Caki2 (cell line): Measurements from ENCODE around the gene ZNF853. TPM values are rescaled to one million over a fixed set of nuclear protein-coding genes. Genes with fewer than 3 reads are reported as not detected.
"Not testable (repeated sequence)": the region's sequence is repeated elsewhere in the genome, so short reads cannot be mapped to it uniquely, and the experiment has no call there.

Experiments
- DNase-seq: peaks from one replicate; pipeline ENCODE4 v3.0.0-alpha.2; 2015; ENCODE audit warnings: low read depth
- in situ Hi-C: cut with HindIII; loops from 2 replicates; pipeline ENCODE4 v1.10.0; 2016; ENCODE audit warnings: low sequenced_read_pairs, low pct_unique_long_range_greater_than_20kb, mixed read lengths
- total RNA-seq: library from RNA; depleted of rRNA; stranded (reverse); fragments of >200 nt; shearing (Covaris generic); gene quantifications from 2 replicates; pipeline ENCODE4 v1.2.3, GENCODE V29; 2014; ENCODE audit warnings: low replicate concordance

Gene ZNF853
- total RNA-seq, 1 experiment from 2014 or later: not detected

DNA sequence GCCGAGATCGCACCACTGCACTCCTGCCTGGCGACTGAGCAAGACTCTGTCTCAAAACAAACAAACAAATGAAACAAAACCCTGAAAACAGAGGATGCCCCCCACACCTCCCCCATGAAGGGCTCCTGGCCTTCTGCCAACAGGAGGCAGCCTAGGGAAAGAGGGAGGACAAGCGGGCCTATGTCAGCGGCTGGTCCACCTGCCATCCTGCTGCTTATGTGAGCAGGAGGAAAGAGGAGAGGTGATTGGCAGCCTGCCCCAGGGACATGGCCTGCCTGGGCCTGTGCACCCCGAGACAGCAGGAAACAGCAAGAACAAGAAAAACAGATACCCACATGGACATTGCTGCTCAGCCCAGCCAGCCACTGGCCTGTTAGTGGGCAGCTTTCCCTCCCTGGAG, 12.6 kb downstream of the ZNF853 start:
- in situ Hi-C loops: no loop called here
- DNase-seq: no peak

DNA sequence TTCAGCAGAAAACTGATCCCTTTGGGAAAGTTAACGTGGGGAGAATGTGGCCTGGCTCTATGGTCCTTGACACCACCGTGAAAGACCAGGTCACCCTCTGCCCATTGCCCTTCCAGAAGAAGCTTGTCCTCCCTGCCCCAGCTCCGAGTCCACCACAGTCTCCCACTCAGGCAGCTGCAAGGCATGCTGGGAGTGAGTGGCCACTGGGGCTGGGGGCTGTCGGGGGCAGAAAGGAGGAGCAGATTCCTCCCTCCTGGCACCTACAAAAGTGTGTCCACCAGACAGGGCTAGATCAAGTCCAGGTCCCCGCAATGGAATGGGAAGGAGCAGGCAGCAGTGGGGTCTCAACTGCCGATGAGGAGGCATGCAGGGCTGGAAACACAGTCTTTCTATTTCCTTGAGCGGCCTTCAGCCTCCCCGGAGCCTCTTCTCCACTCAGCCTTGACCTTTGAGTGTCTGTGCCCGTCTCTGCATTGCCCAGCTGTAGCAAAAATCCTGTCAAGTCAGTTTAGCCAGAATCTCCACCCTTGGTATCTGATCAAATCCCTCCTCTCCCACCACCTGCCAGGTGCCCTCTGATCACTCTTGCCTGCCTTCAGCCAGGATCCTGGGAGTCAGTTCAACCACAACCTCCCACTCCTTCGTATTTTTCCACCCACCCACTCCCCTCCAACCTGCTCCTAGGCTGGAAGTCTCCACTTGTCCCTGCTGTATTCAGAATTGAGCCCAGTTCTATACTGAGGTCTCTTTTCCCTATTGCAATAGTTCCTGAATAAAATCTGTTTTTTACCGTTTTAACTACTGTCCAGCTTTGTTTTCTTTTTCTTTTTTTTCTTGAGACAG, 14.8 kb downstream of the ZNF853 start:
- no peak for DNase-seq
- in situ Hi-C loops: no loop called here

DNA sequence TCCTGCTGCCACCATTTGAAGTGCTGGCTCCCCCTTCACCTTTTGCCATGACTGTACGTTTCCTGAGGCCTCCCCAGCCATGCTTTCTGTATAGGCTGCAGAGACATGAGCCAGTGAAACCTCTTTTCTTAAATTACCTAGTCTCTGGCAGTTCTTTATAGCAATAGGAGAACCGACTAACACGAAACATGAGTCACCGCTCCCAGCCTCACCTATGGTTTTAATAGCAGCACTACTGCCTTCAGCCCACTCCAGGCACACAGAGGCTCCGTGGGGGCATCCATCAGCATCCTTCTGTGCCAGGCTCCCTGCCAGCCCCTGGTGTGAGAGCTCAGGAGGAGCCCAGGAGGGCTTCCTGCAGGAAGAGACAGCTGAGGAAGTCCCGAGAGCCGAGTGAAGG, 16.2 kb downstream of the ZNF853 start:
- no peak for DNase-seq
- in situ Hi-C loops: no loop called here

DNA sequence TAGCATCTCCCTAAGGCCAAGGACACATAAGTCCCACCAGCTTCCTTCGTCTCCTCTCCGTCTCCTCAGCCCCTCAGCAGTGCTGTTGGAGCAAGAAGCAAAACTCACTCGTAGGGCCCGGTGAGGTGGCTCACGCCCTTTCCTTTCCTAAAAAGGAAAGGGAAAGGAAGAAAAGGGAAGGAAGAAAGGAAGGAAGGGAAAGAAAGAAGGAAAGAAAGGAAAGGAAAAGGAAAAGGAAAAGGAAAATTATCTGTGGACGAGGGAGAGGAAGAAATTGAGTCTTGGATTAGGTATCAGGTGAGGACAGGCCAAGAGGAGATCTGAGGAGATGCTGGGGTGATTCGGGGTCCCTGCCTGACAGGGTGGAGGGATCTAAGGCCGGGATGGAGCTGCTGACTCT, 18.6 kb downstream of the ZNF853 start:
- no peak for DNase-seq
- in situ Hi-C loops: no loop called here

DNA sequence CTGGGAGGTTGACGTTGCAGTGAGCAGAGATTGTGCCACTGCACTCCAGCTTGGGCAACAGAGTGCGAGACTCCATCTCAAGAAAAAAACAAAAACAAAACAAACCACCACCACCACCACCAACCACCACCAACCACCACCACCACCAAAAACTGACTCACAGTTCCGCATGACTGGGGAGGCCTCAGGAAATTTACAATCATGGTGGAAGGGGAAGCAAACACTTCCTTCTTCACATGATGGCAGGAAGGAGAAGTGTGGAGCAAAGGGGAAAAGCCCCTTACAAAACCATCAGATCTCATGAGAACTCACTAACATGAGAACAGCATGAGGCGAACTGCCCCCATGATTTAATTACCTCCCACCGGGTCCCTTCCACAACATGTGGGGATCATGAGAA, 19.6 kb downstream of the ZNF853 start:
- in situ Hi-C loops: not testable (repeated sequence)
- peak; percentile 35 for DNase-seq

DNA sequence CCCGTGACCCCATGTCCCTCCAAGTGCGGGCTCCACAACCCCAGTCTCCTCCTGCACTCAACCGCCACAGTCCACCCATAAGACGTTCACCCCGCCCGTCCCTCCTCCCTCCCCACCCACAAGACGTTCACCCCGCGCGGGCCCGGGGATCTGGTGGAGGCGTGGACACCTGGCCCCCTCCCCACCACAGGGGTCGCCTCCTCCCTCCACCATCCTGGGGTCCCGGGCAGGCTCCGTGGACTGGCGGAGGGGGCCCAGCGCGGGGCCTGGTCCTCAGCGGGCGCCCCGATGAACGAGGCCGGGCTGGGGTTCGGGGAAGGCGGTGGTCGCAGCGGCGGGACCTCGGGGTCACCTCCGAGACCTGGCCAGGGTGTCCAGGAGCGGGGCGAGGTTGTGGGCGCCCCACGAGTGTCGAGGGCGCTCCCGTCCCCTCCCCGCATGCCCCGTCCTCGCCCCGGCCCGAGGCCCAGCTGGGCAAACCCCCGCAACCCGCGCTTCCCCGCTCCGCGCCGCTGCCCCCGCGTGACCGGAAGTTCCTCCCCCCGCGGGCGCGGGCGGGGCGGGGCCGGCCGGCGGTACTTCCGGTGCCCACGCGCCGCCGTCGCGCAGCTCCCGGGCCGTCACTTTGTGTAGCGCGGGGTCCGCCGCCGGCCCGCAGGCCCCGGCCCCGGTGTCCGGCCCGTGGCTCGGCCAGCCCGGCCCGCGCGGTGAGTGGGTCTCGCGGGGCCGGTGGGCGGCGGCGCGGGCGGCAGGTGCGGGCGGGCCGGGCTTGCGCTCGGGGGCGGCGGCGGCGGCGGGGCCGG, 21.5 kb downstream of the ZNF853 start, which contains the start of gene ZNF316:
TSS of gene ZNF316 (plus strand) at position 578 of the 803 bp plus-strand sequence. CDS start 5,092 bp downstream, outside the sequence.
- DNase-seq: peak; percentile 28

DNA sequence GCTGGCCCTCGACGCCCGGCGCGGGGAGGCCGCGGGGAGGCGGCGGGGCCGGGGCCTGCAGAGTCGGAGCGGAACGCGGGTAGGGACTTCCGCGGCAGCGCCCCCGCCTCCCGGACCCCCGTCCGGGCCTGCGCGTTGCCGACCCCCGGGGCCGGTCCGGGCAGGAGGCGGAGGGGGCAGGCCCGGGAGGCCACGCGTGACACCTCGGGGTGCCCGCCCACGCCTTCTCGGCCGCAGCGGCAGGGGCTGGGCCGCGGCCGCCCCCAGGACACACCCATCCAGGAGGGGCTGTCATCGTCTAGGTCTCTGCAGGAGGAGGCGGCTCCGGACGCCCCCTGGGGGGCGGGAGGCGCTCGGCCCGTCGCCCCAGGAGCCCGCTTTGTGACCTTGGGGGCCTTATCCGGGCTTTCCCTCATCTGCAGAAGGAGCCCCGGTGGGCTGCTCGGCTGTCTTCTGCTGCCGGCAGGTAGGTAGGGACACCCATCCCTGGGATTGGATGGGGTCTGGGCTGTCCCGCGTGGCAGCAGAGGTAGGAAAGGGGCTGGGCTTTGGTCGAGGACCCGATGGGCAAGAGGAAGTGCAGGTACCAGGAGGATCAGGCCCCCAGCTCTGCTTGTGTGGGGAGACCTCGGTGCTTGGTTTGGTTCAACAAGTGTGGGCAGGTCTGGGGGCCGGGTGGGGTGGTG, 22.3 kb downstream of the ZNF853 start:
- peak; percentile 35 for DNase-seq
- in situ Hi-C loops: no loop called here

More for the DNA sequence above, 21.5 kb downstream of the ZNF853 start, which contains the start of gene ZNF316:
- in situ Hi-C loops: no loop called here

DNA sequence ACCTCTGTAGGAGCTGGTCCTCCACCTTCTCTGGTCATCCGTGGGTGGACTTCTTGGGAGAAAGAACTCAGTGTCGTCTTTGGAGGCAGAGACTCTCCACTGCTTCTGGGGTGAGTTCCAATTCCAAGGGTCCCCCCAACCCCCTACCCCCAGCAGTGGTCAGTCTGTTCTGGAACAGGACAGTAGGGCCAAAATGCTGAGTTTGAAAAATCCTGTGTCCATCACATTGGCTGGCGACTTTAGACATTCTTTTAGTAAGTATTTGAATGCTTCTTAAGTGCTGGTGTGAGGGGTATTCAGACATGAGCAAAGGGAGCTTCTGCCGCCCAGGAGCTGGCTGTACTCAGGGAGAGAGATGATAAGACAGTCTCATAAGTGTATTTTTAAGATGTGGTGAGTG, 23.6 kb downstream of the ZNF853 start:
- no peak for DNase-seq
- in situ Hi-C loops: no loop called here

DNA sequence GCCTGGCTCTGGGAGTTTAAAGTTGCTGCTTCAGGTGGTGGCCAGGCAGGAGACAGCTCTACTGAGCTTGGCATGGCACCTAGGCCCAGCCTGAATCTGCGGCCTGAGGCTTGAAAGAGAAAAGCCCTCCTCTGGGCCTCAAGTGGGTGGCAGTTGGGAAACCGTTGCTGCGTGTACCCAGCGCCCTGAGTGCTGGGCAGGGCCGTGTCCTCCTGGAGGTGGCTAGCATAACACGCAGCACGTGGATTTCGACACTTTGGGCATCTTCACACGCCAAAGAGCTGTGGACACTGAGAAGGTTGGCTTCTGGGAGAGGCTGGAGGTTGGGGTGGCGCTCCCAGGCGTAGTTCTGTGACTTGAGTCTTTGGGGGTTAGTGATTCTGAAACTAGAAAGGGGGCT, 24.2 kb downstream of the ZNF853 start:
- in situ Hi-C loops: no loop called here
- no peak for DNase-seq

DNA sequence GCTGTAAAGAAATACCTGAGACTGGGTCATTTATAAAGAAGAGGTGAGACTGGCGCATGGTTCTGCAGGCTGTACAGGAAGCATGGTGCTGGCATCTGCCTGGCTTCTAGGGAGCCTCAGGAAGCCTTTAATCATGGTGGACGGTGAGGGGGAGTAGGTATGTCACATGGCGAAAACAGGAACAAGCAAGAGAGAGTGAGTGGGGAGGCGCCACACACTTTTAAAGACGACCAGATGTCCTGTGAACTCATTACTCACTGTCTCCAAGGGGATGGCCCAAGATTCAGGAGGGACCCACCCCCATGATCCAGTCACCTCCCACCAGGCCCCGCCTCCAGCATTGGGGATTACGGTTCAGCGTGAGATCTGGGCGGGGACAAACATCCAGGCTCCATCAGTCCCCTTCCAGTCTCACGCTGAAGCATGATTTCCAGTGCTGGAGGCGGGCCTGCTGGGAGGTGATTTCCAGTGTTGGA, 24.9 kb downstream of the ZNF853 start:
- DNase-seq: peak; percentile 56

DNA sequence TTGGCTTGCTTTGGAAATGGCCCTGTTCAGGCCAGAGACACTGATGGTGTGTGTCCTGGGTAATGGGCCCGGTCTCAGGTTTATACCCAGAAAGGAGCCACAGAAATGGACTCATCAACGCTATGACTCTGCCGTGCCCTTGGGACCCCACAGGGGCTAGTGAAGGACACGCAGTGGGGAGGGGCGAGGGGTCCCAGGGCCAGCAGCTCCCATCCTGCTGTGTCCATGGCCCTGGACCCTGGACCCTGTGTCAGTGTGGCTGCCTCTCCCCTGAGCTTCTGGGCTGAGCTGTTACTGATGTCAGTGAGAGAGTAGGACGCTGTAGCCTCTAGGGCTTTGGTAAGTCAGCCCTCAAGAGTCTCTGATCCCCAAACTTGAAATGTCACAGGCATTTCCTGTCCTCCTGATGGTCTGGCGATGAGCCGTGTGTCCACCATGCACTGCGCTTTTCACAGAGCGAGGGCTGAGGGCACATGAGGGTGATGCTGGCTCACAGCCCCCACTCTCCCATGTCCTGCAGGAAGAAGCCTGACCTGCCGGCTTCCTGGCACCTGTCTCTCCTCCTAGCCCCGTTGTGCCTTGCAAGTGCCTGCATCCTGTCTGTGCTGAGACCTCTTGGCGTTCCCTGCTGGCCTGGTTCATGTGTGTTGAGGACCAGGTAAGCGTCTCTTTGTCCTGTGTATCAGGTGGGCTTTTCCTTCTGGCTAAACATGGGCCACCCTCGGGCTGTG, 26.1 kb downstream of the ZNF853 start:
- no peak for DNase-seq
- in situ Hi-C loops: no loop called here

More for the DNA sequence above, 24.9 kb downstream of the ZNF853 start:
- in situ Hi-C loops: no loop called here

DNA sequence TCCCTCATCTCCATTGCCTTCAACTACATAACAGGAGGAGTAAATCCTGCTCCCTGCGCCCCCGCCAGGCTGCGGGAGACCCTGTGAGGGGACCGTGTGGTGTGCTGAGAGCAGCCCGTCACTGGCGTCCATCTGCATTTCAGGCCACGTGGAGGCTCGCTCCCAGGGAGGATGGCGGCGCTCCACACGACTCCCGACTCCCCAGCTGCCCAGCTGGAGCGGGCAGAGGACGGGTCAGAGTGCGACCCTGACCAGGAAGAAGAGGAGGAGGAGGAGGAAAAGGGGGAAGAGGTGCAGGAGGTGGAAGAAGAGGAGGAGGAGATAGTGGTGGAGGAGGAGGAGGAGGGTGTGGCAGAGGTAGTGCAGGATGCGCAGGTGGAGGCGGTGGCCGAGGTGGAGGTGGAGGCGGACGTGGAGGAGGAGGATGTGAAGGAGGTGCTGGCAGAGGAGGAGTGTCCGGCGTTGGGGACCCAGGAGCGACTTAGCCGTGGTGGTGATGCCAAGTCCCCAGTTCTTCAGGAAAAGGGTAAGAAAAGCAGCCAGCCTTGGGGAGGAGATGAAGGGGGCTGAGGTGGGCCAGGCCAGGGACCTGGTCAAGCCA, 26.9 kb downstream of the ZNF853 start:
- DNase-seq: no peak
- in situ Hi-C loops: no loop called here

DNA sequence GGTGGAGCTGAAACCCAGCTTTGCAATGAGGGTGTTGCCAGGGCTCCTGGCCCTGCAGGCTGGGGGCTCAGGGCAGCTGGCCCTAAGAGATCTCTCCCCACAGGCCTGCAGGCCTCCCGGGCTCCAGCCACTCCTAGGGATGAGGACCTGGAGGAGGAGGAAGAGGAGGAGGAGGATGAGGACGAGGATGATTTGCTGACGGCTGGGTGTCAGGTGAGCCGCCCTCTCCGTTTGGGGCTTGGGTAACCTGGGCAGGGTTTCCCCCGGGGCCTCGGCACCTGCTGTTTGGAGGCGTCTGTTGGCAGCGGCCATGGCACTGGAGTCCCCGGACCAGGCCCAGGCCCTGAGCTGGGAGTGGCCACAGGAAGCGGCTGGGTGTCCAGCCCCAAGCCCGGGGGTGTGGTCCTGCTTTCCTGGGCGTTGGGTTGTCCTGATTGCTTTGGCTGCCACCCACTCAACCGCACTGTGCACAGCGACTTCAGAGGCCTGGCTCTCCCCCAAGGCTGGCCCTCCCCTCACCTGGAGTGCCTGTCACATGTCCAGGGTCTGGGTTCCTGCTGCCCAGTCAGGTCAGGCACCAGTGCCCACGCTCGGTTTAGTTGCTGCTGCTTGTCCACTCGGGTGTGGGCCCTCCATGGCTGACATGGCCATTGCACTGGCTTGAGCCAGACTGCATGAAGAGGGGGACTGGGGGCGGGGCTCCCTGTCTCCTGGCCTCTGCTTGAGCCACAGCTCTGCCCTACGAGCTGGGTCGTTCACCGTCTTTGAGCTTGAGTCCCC, 27.6 kb downstream of the ZNF853 start:
- in situ Hi-C loops: no loop called here

DNA sequence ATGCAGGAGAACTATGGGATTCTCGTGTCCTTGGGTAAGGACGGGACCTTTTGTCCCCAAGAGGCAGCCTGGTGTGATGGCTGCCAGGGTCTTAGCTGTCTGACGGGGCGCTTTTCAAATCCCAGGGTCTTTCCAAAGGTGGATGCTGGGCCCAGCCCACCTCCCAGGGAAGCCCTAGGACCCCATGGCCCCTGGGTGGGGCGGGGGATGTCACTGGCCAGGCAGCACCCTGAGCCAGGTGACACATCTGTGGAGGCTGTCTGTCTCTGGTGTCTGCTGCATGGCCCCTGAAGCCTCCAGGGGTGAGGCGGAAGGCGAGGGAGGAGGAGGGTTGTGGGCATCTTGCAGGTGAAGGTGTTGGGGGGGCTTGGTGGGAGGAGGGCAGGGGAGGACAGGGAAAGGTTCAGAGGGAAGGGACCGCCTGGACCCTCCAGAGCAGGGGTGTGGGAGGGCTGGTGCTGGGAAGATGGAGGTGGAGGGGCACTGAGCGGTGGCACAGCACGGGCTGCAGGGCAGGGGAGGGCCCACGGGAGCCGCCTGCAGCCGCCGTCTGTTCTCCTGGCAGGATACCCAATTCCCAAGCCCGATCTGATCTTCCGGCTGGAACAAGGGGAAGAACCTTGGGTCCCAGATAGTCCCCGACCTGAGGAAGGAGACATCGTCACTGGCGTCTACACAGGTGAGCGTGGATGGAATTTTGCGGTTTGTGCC, 28.7 kb downstream of the ZNF853 start:
- in situ Hi-C loops: no loop called here
- no peak for DNase-seq

More for the DNA sequence above, 27.6 kb downstream of the ZNF853 start:
- DNase-seq: no peak

DNA sequence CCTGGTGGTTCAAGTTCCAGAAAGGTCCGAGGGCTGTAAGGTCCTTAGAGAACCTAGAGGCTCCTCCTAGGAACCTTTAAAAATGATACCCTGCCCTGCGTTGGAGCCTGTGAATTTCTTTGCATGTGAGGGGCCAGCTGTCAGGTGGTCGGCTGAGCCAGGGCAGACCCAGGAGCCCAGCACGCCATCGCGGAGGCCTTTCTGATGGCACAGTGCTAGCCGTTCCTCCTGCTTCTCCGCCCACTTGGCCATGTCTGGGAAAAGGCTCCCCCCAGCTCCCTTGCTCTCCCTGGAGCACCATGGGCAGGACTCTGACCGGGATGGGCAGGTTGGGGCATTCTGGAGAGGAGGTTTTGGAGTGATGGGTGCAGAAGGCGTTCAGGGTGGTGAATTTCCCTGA, 29.3 kb downstream of the ZNF853 start:
- in situ Hi-C loops: no loop called here

DNA sequence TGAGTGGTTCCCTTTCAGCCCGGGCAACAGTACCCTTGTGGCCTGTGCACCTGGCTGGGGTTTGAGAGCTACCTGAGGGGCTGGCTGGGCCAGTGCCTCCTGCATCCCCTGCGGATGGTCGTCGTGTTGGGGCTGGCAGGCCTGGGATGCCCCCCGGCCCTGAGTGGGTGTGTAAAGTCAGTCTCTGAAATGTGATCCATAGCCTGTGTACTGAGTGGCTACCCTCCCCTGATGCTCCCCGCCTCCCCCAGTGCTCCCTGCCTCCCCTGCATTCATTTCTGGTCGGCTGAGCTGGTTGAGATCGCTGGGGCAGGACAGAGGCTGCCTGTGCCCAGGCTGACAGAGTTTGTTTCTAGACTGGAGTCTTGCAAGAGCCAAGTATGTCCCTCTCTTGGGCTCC, 31.1 kb downstream of the ZNF853 start:
- DNase-seq: no peak
- in situ Hi-C loops: no loop called here

More for the DNA sequence above, 29.3 kb downstream of the ZNF853 start:
- DNase-seq: no peak
